GM12872 (cell line): ENCODE measurements around the gene EPC1.
A peak's percentile ranks its signal among the peaks of the same experiment; 100 is the strongest.

Experiments
- TF ChIP-seq, protein P1 (sequence below): IDR thresholded peaks from 3 replicates; pipeline ENCODE4 v1.5.1; 2011; ENCODE audit warnings: low read depth, mild to moderate bottlenecking, low read length, moderate library complexity; ENCODE audit not compliant: insufficient read depth

Gene EPC1

GRCh38 chr10:32381165-32381564 lies 34.2 kb upstream of the EPC1 start:
- TF ChIP-seq, protein P1, sequence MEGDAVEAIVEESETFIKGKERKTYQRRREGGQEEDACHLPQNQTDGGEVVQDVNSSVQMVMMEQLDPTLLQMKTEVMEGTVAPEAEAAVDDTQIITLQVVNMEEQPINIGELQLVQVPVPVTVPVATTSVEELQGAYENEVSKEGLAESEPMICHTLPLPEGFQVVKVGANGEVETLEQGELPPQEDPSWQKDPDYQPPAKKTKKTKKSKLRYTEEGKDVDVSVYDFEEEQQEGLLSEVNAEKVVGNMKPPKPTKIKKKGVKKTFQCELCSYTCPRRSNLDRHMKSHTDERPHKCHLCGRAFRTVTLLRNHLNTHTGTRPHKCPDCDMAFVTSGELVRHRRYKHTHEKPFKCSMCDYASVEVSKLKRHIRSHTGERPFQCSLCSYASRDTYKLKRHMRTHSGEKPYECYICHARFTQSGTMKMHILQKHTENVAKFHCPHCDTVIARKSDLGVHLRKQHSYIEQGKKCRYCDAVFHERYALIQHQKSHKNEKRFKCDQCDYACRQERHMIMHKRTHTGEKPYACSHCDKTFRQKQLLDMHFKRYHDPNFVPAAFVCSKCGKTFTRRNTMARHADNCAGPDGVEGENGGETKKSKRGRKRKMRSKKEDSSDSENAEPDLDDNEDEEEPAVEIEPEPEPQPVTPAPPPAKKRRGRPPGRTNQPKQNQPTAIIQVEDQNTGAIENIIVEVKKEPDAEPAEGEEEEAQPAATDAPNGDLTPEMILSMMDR, result no peak

- TF ChIP-seq, protein P1, result no peak
Measured at GRCh38 chr10:32379950-32380551, 33.1 kb upstream of the EPC1 start.

GRCh38 chr10:32379318-32379949 lies 32.5 kb upstream of the EPC1 start:
- TF ChIP-seq, protein P1, result no peak

- TF ChIP-seq, protein P1, result no peak
Measured at GRCh38 chr10:32378363-32379317, 31.7 kb upstream of the EPC1 start.

GRCh38 chr10:32377458-32378259 lies 30.7 kb upstream of the EPC1 start:
- TF ChIP-seq, protein P1, result peak; percentile 45

GRCh38 chr10:32376771-32377170 lies 29.8 kb upstream of the EPC1 start:
- TF ChIP-seq, protein P1, result no peak
